ENCODE data around the gene KRTAP10-7.
"Not testable (repeated sequence)": the region's sequence is repeated elsewhere in the genome, so short reads cannot be mapped to it uniquely, and the experiment has no call there.

KRTAP10-7 gene

DNA sequence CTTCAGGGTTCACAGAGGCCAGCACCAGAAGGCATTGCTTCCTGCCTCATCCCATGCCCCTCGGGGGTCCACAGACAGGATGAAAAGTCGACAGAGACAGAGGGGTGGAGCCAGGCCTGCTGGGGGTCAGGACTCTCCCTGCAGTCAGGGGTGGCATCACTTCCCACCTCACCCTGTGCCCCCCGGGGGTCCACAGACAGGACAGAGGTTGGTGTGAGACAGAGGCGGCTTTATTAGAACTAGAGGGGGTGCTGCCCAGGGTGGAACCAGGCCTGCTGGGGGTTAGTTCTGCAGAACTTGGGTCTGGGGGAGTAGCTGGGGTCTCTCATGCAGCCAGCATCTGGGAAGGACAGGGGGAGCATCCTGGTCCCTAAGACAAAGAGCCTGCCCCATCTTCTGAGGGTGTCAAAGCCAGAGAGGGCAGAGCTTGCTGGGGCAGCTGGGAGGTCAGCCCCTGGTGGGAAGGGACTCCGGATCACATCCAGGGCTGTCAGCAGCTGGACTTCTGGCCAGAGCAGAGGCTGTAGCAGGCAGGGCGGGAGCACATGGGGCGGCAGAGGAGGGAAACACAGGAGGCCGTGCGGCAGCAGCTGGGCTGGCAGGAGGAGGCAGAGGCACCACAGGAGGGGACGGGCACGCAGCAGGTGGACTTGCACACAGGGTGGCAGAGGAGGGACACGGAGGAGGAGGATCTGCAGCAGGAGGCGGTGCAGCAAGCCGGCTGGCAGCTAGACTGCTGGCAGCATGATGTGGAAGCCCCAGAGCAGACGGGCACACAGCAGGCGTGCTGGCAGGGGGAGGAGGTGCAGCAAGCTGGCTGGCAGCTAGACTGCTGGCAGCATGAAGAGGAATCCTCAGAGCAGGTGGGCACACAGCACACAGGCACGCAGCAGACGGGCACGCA is 9.2 kb upstream of the KRTAP10-7 start:
- DNase-seq: not testable (repeated sequence)

DNA sequence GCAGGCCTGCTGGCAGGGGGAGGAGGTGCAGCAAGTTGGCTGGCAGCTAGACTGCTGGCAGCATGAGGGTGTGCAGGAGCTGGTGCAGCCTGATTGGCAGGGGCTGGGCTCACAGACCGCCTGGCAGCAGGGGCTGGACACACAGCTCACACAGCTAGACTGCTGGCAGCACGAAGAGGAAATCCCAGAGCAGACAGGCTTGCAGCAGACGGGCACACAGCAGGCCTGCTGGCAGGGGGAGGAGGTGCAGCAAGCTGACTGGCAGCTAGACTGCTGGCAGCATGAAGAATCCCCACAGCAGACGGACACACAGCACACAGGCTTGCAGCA is 8.6 kb upstream of the KRTAP10-7 start:
- DNase-seq: not testable (repeated sequence)

DNA sequence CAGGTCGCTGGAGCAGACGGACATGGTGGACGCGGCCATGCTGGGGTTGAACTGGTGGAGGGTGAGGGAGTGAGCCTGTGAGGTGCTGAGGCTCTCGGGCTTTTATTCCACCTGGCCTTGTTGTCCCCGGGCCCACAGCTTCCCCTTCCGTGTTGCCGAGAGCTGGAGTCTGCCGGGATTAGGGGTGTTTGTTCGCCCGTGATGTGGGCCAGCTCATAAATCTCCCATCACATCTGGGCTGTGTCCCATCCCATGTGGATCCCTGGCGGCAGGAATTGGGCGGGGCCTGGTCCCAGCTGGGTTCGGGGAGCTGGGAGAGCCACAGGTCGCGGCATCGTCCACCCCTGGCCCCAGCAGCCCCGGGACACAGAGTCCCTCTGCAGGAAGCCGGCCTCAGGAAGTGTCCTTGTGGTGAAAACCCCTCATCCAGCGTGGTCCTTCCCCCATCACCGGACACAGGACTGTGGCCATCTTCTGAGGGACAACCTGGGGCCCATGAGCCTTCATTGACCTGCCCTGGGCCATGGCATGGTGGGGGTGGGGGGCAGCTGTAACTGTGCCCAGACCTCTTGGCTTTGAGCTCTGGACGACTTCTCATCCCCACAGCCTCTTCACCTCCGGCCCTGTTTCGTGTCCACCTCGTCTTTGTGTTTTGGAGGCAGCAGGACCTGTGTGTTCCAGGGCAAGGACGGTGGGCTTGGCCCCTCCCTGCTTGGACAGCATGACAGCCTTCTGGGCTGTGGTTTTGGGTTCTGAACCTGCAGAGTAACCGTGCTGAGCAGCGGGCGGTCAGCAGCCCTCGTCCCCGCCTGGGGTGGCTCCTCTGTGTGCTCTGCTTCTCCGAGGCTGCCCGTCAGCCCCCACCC is 7.7 kb upstream of the KRTAP10-7 start, which contains the start of gene KRTAP10-6:
Gene KRTAP10-6 (minus strand): TSS at position 60 of the 866 bp plus-strand sequence. CDS start 21 bp downstream, at position 39.
- no peak for DNase-seq

DNA sequence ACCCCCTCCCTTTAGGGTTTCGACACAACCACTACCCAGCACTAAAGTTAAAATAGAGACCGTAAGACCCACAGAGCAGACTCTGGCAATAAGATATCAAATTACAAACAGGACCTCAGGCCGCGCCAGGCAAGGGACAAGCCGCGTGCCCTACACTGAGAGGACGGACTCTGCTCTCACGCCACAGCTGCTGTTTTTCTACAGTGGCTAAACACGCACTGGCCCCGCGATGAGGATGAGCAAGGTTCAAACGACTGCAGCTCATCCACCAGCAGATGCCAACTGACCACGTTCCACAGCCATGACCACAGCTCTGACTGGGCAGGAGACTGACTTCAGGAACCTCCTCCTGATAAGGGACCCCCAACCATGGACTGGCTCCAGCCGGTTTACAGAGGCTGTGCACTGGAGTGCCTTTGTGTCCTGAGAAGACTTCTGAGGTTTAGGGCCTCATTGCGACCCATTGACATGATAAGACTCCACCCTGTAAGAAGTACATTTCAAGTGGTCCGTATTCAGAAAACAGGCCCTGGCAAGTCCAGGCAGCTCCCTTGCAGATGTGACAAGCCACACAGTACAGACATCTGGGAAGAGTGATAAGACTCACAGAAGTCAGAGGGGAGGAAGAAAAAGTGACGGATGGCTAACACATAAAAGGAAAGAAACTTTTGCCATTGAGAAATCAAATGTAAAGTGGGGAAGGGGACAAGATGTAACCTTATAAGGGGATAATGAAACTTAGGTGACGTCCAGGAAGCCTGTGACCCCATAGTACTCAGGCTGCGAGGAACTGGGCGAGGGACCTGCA is 6.6 kb upstream of the KRTAP10-7 start:
- DNase-seq: no peak

DNA sequence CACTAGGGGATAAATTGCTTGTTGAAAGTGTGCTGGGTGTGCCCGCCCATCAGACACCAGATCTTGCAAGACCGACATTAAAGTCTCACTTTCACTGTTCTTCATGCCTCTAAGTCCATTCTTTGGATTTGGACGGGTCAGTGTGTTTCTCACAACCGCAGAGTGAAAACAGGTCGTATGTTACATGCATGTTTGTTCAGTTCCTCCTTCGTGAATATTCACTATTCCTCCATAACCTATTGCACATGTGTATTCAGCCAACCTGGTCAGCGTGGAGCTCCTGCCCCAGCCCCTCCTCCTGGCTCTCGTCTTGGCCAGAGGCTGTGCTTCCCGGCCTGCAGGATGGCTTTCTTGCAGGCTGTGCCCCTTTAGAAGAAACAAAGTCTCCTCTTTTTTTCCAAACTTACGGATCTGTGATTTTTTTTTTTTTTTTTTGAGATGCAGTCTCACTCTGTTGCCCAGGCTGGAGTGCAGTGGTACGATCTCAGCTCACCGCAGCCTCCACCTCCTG is 5.9 kb upstream of the KRTAP10-7 start:
- DNase-seq: no peak

DNA sequence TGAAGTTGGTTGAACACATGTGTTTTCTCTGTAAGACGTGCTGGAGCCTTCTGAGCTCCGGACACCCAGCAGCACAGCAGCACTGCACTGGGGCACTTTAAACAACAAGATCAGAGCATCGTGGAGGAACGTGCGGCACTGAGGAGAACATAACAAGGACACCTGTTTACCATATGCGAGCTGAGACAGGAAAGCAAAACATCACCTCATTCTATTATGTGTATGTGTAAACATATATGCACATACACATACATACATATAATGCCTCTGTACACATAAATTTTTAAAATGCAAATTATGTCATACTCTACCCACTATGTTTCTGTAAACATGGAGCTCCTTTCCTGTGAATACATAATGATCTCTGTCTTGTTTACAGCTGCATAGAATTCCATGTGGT is 4.9 kb upstream of the KRTAP10-7 start:
- no peak for DNase-seq

DNA sequence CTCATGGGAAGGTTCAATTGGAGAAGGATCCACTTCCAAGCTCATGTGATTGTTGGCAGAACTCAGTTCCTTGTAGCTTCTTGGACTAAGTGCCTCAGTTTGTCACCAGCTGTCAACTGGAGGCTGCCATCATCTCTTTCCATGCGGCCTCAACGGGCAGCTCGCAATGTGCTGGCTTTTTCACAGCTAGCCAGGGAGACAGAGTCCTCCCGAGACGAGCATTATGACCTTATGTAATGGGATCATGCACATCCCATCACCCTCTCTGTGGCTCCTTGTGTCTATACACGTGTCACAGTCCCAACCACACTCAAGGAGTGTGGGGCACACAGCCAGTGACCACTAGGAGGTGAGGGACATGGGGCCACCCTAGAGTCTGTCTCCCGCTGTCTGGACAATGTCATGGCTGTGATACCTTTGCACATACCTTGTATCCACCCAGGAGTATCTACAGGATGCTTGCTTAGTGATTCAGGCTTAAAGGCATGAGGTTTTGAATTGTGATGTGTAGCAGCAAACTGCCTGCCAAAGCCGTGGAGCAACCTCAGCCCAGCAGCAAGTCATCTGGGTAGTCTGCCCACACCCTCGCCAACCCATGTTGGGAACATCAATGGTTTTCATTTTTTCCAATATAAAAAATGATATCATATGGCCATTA is 4.2 kb upstream of the KRTAP10-7 start:
- no peak for DNase-seq

DNA sequence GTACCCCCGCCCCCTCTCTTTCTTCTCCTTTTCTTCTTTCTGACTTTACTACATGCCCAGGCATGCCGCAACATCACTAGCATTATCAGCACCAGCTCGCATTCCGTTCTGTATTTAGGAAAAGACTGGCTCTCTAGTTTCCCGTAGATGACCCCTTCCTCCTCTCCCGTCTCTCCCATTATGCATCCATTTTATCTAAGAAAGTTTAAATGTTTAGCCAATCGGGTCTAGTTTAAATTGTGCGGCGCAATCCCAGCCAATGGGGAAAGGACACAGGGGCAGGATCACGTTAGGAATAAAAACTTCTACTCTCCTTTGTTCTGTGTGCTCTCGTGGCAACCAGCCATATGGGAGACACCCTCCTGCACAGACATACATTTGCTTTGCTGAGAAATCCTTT is 2.3 kb upstream of the KRTAP10-7 start:
- no peak for DNase-seq

DNA sequence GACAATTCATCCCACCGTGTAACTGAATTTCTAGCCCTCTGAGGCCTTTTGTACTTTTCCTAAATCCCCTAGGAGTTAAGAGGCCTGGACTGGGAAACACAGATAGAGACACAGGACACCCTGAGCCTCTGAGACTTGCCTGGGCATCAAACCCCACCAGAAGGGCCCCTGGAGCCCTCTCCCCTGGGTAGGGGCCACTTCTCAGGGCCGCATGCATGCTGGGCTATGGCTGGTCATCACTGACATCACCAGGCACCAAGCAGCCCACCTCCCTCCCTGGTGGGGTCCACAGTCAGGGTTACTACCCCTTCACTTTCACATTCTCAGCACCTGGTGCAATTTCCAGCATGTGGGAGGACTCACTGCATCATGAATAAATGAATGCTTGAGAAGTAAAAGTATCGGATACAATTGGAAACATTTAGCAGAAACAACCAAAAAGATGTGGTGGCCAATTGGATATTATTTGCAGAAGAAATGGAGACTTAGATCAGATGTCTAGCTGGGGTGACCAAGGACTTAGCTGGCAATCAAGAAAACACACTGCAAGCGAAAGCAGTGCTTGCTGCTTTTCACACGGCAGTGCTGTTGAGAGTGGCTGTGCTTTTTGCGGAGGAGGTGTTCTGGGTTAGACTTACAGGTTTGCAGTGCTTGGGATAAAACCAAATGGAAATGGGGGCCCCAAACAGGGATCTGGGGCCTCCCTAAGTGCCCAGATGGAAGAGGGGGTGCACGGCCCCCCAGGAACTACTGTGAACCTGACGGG is 950 bp upstream of the KRTAP10-7 start:
- no peak for DNase-seq

DNA sequence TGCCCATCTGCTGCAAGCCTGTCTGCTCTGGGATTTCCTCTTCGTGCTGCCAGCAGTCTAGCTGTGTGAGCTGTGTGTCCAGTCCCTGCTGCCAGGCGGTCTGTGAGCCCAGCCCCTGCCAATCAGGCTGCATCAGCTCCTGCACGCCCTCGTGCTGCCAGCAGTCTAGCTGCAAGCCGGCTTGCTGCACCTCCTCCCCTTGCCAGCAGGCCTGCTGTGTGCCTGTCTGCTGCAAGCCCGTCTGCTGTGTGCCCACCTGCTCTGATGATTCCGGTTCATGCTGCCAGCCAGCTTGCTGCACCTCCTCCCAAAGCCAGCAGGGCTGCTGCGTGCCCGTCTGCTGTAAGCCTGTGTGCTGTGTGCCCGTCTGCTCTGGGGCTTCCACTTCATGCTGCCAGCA is 694 bp downstream of the KRTAP10-7 start:
- not testable (repeated sequence) for DNase-seq

DNA sequence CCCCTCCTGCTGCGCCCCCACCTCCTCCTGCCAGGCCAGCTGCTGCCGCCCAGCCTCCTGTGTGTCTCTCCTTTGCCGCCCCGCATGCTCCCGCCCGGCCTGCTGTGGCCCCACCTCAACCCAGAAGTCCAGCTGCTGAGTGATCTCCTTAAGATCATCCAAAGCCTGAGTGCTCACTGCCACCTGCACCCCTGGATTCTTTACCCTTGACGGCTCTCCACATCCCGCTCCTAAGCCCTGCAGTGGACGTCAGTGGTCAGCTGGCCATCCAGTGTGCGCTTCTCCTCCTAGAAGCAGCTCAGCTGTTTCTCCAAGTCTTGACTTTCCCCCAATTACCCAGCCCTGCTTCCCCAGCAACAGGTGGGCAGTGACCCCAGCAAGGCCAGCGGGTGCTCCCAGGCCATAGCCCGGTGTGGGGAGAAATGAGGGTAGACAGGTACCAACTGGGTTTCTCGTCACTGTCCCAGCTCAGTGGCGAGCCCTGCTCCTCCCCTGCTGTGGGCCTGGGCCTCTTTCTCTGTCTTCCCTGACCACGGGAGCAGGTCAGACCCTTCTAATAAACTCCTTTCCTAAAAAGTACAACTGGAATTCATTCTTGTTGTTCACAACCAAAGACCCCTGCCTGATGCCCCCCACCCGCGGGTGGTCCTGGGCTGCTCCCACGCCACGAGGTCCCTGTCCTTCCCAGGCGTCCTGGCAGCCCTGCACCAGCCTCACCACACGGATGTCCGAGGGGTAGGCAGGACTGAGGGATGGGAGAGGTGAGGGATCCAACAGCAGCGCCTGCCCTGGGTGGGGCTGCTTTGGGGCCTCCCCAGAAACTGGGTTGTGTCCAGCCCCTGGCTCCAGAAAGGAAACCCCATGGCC is 1.4 kb downstream of the KRTAP10-7 start:
- DNase-seq: no peak

DNA sequence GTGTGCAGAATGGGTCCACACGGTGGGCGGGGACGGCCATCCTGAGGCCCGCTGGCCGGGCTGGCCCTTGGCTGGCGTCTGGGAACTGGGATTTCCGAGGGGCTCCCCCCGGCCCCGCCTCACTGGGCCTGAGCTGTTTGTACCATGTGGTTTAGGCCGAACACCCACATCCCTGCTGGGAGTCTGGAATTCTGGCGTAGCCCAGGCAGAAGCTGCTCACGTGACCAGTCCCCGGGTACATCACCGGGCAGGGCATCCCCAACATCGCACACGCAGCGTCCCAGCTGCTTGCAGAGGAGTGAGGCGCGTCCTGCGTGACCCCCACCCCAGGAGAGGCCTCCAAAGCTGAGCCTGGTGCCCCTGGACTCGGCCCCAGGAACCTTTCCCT is 2.1 kb downstream of the KRTAP10-7 start:
- DNase-seq: no peak

DNA sequence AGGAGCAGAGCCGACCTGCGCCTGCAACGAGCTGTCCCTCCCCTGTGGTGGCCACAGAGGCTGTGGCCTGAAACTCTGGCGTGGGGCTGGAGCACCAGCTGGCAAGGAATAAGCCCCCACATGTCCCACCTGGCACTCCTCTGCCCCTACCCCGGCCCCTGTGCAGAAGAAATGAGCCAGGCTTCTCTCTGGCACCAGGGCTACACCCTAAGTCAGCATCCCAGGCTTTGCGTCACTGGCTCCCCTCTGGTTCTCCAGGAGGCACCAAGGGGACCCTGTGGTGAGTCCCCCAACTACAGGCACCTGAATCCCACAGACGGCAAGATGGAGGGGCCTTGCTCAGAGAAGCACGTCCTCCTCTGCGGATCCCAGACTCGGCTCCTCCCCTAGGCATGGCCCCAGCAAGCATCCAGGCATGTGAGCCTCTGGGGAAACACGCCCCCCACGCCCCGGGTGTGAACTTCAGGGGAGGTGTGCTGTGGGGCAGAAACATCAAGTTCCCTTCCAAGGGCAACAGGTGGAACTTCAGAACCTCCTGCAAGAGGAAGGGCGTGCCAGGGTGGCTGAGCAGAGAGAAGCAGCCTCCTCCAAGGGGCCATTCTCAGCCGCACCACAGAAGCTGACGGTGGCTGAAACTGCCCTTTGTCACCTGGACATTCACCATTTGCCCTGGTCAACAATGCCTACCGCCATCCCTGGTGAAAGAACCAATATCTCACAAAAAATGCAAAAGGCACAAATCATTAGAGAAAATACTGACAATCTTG is 2.9 kb downstream of the KRTAP10-7 start:
- DNase-seq: no peak

DNA sequence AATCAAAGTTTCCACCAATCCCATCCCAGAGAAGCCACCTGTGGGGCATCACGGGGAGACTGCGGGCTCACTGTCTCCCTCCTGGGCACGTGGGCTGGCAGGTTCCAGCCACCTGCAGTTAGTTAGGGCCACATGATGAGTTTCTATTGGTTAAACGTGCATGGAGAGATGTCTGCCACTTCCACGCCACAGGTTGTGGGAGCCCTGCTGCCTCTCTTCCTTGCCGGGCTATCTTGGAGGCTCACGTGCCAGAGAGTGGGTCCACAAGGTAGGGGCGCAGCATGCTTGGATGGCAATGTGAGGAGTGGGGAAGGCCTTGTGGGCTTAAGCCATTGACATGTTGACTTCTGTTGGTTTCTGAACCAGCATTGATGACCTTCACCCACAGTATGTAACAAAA is 3.5 kb downstream of the KRTAP10-7 start:
- no peak for DNase-seq

DNA sequence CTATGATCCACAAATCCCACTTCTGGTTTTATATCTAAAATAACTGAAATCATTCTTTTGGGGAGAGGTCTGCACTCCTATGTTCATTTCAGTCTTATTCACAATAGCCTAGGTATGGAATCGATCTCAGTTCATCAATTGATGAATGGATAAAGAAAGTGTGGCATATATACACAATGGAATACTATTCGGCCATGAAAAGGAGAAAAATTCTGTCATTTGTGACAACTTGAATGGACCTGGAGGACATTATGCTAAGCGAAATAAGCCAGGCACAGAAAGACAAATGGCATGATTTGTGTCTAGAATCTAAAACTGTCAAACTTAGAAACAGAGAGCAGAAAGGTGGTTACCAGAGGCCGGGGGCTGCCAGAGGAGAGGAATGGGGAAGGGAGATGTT is 6.1 kb downstream of the KRTAP10-7 start:
- no peak for DNase-seq

DNA sequence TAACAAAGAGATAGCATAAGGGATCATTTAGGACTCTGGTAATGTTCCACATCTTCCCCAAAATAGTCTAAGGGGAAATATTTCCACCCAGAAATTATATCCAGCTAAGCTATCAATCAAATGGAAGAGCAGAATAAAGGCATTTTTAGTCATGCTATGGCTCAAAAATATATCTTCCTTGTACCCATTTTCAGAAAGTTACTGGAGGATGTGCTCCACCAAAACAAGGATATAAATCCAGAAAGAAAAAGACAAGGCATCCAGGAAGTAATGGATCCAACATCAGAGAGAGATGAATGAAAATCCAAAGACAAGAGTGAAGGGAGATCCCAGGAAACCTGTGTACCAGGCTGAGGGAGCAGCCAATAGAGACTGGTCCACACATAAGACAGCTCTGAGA is 8.8 kb downstream of the KRTAP10-7 start:
- no peak for DNase-seq

DNA sequence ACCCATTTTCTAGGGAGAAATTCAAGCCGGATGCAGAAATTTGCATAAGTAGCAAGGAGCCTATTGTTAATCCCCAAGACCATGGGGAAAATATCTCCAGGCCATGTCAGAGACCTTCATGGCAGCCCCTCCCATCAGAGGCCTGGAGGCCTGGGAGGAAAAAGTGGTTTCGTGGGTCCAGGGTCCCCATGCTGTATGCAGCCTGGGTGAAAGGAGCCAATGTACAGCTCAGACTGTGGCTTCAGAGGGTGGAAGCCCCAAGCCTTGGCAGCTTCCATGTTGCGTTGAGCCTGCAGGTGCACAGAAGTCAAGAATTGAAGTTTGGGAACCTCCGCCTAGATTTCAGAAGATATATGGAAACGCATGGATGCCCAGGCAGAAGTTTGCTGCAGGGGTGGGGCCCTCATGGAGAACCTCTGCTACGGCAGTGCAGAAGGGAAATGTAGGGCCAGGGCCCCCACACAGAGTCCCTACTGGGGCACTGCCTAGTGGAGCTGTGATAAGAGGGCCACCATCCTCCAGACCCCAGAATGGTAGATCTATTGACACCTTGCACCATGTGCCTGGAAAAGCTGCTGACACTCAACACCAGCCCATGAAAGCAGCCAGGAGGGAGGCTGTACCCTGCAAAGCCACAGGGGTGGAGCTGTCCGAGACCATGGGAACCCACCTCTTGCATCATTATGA is 9.9 kb downstream of the KRTAP10-7 start:
- not testable (repeated sequence) for DNase-seq

DNA sequence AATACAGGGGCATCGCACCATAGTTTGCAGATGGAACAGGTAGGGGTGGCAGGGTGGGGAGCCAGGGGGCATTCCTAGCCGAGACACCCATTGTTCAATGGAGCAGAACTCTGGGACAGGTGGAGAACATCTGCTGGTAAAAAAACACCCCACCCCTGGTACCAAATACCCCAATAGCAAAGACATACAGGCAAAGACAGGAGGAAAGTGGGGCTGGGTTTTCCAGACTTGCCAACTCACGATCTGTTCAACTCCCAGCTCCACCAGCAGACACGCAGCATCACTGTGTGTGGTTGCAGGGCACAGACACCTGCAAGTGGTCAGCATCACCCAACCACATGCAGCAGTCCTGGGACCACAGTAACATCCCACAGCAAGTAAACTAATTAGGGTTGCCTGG is 11.2 kb downstream of the KRTAP10-7 start:
- no peak for DNase-seq

DNA sequence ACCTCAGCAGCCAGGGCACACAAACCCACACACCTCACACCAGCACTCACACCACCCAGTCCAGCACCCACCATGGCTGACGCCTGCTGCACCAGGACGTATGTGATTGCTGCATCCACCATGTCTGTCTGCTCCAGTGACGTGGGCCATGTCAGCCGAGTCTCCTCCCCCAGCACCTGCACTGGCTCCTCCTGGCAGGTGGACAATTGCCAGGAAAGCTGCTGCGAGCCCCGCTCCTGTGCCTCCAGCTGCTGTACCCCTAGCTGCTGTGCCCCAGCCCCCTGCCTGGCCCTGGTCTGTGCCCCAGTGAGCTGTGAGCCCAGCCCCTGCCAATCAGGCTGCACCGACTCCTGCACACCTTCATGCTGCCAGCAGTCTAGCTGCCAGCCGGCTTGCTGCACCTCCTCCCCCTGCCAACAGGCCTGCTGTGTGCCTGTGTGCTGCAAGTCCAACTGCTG is 11.7 kb downstream of the KRTAP10-7 start, which contains the start of gene KRTAP10-8:
Gene KRTAP10-8 (plus strand): TSS at position 51 of the 458 bp plus-strand sequence. CDS start 22 bp downstream, at position 73.
- DNase-seq: no peak
